Measurements from ENCODE around the gene DMBT1. TPM values are rescaled to one million over a fixed set of nuclear protein-coding genes. Genes with fewer than 3 reads are reported as not detected.
A peak's percentile ranks its signal among the peaks of the same experiment; 100 is the strongest.

DMBT1 gene
- total RNA-seq, 4 donors from 2014 or later, result 0.15 to 0.62 (median 0.31) TPM

GRCh38 chr10:122525788-122526187, 34.8 kb upstream of the DMBT1 start:
- TF ChIP-seq POLR2A (IDR thresholded peaks at IDR 0.05) (no peak), CTCF (IDR thresholded peaks at IDR 0.05) (peak in 1 of 2 donors; percentile 9), POLR2AphosphoS5 (IDR thresholded peaks at IDR 0.05) (no peak)
- Histone ChIP-seq H3K9me3 (no peaks in the 10 kb centered on the region), H3K36me3 (no peaks in the 10 kb centered on the region), H3K4me1 (no peaks in the 10 kb centered on the region), H3K4me3 (no peak overlapping the region), H3K27me3 (no peaks in the 10 kb centered on the region), H3K27ac (no peak overlapping the region)
- peak in 1 of 2 donors; percentile 65 for DNase-seq (ENCODE audit: low spot score in 2 of 2)
- 45% methylated on average over 6 of the region's 6 CpGs for WGBS

- Histone ChIP-seq H3K27me3 (no peaks in the 10 kb centered on the region), H3K4me3 (no peak overlapping the region), H3K36me3 (no peaks in the 10 kb centered on the region), H3K4me1 (no peaks in the 10 kb centered on the region), H3K9me3 (no peaks in the 10 kb centered on the region), H3K27ac (no peak overlapping the region)
- 86% methylated on average over 5 of the region's 5 CpGs for WGBS
- TF ChIP-seq CTCF (IDR thresholded peaks at IDR 0.05) (no peak), POLR2AphosphoS5 (IDR thresholded peaks at IDR 0.05) (no peak), POLR2A (IDR thresholded peaks at IDR 0.05) (no peak), EP300 (IDR thresholded peaks at IDR 0.05) (no peak)
- DNase-seq (ENCODE audit: low spot score in 2 of 2), result peak in 1 of 2 donors; percentile 40
These were observed 33.7 kb upstream of the DMBT1 start for GRCh38 chr10:122526892-122527291.

- TF ChIP-seq POLR2AphosphoS5 (IDR thresholded peaks at IDR 0.05) (no peak), EP300 (IDR thresholded peaks at IDR 0.05) (no peak), POLR2A (IDR thresholded peaks at IDR 0.05) (no peak), CTCF (IDR thresholded peaks at IDR 0.05) (no peak)
- H3K9me3 ChIP-seq, result no peaks in the 10 kb centered on the region
- H3K27ac ChIP-seq, result no peak overlapping the region
- H3K4me3 ChIP-seq, result no peak overlapping the region
- 80% methylated on average over 11 of the region's 11 CpGs for WGBS
- no peaks in the 10 kb centered on the region for H3K36me3 ChIP-seq
- peak in 1 of 2 donors; percentile 74 for DNase-seq (ENCODE audit: low spot score in 2 of 2)
- H3K27me3 ChIP-seq, result no peaks in the 10 kb centered on the region
- H3K4me1 ChIP-seq, result no peaks in the 10 kb centered on the region
These were observed 30.4 kb upstream of the DMBT1 start for GRCh38 chr10:122530177-122530576.

- H3K9me3 ChIP-seq, result no peaks in the 10 kb centered on the region
- WGBS, result 96% methylated on average over 5 of the region's 5 CpGs
- H3K36me3 ChIP-seq, result no peaks in the 10 kb centered on the region
- TF ChIP-seq CTCF (IDR thresholded peaks at IDR 0.05), result no peak
- no peak for TF ChIP-seq EP300 (IDR thresholded peaks at IDR 0.05)
- TF ChIP-seq POLR2A (IDR thresholded peaks at IDR 0.05), result no peak
- no peak for TF ChIP-seq POLR2AphosphoS5 (IDR thresholded peaks at IDR 0.05)
- no peaks in the 10 kb centered on the region for H3K27me3 ChIP-seq
- DNase-seq (ENCODE audit: low spot score in 2 of 2), result peak in 1 of 2 donors; percentile 13
- H3K27ac ChIP-seq, result no peak overlapping the region
- no peak overlapping the region for H3K4me3 ChIP-seq
- H3K4me1 ChIP-seq, result no peaks in the 10 kb centered on the region
These were observed 29.3 kb upstream of the DMBT1 start for GRCh38 chr10:122531261-122531660.

- no peaks in the 10 kb centered on the region for H3K36me3 ChIP-seq
- H3K27ac ChIP-seq, result no peak overlapping the region
- no peaks in the 10 kb centered on the region for H3K27me3 ChIP-seq
- peak in 1 of 2 donors; percentile 18 for DNase-seq (ENCODE audit: low spot score in 2 of 2)
- no peak overlapping the region for H3K4me3 ChIP-seq
- 22% methylated on average over 3 of the region's 3 CpGs for WGBS
- no peaks in the 10 kb centered on the region for H3K4me1 ChIP-seq
- H3K9me3 ChIP-seq, result no peaks in the 10 kb centered on the region
- TF ChIP-seq POLR2AphosphoS5 (IDR thresholded peaks at IDR 0.05) (no peak), EP300 (IDR thresholded peaks at IDR 0.05) (no peak), POLR2A (IDR thresholded peaks at IDR 0.05) (no peak), CTCF (IDR thresholded peaks at IDR 0.05) (no peak)
These were observed 28.6 kb upstream of the DMBT1 start for GRCh38 chr10:122531939-122532338.
